MM.1S (cell line): Measurements from ENCODE around the gene EXOC4.

Experiments
- DNase-seq: peaks from one replicate; pipeline ENCODE4 v3.0.0-alpha.2; 2015
- H2AFZ ChIP-seq: fragments of 300-600 bp; sonication (generic); 2 replicates; pipeline ENCODE4 v1.6.0; 2016; ENCODE audit warnings: antibody characterized with exemption, low read length
- H3F3A ChIP-seq: fragments of 300-600 bp; sonication (generic); 2 replicates; pipeline ENCODE4 v1.6.1; 2016; ENCODE audit warnings: mild to moderate bottlenecking, antibody characterized with exemption, low read length, moderate library complexity, mixed read lengths; ENCODE audit not compliant: insufficient read depth
- H3K27ac ChIP-seq: fragments of 300-600 bp; sonication (generic); 2 replicates; pipeline ENCODE4 v1.5.1; 2016; ENCODE audit warnings: mild to moderate bottlenecking, low read length
- H3K27me3 ChIP-seq: fragments of 300-600 bp; sonication (generic); replicated peaks from 2 replicates; pipeline ENCODE4 v1.6.0; 2016; ENCODE audit warnings: low read length; ENCODE audit not compliant: insufficient read depth
- H3K36me3 ChIP-seq: fragments of 300-600 bp; sonication (generic); replicated peaks from 2 replicates; pipeline ENCODE4 v1.6.1; 2016; ENCODE audit warnings: mild to moderate bottlenecking, low read length, mixed read lengths; ENCODE audit not compliant: insufficient read depth
- H3K4me1 ChIP-seq: fragments of 300-600 bp; sonication (generic); 2 replicates; pipeline ENCODE4 v1.6.1; 2016; ENCODE audit warnings: low read length, mixed read lengths
- H3K4me2 ChIP-seq: fragments of 300-600 bp; sonication (generic); 2 replicates; pipeline ENCODE4 v1.6.0; 2016; ENCODE audit warnings: low read depth, low read length
- H3K4me3 ChIP-seq: fragments of 300-600 bp; sonication (generic); 2 replicates; pipeline ENCODE4 v1.5.1; 2016; ENCODE audit warnings: low read length, mixed read lengths
- H3K79me2 ChIP-seq: fragments of 300-600 bp; sonication (generic); 2 replicates; pipeline ENCODE4 v1.6.1; 2016; ENCODE audit warnings: mixed run types, low read length, mixed read lengths
- H3K9ac ChIP-seq: fragments of 300-600 bp; sonication (generic); 2 replicates; pipeline ENCODE4 v1.6.1; 2016; ENCODE audit warnings: low read length, mixed read lengths
- H3K9me2 ChIP-seq: fragments of 300-600 bp; sonication (generic); replicated peaks from 2 replicates; pipeline ENCODE4 v1.6.1; 2016; ENCODE audit warnings: mild to moderate bottlenecking, low read length, mixed read lengths; ENCODE audit not compliant: insufficient read depth
- H3K9me3 ChIP-seq: fragments of 300-600 bp; sonication (generic); replicated peaks from 2 replicates; pipeline ENCODE4 v1.6.1; 2016; ENCODE audit warnings: mild to moderate bottlenecking, low read length, mixed read lengths; ENCODE audit not compliant: insufficient read depth
- H4K20me1 ChIP-seq: fragments of 300-600 bp; sonication (generic); 2 replicates; pipeline ENCODE4 v1.6.1; 2016; ENCODE audit warnings: mild to moderate bottlenecking, low read length, moderate library complexity, mixed read lengths; ENCODE audit not compliant: insufficient read depth
- CTCF ChIP-seq: fragments of 300-600 bp; sonication (generic); IDR thresholded peaks from 2 replicates; pipeline ENCODE4 v1.5.1; 2016; ENCODE audit warnings: antibody characterized with exemption, low read length, mixed read lengths
- EZH2 ChIP-seq: fragments of 300-600 bp; sonication (generic); optimal IDR thresholded peaks from 2 replicates; pipeline ENCODE3; 2017; ENCODE audit warnings: low read depth, mild to moderate bottlenecking, antibody characterized with exemption, low read length, mixed read lengths
- EZH2phosphoT487 ChIP-seq: fragments of 300-600 bp; sonication (generic); IDR thresholded peaks from 2 replicates; pipeline ENCODE4 v1.6.1; 2018; ENCODE audit warnings: antibody characterized with exemption, low read length

The EXOC4 gene

DNA sequence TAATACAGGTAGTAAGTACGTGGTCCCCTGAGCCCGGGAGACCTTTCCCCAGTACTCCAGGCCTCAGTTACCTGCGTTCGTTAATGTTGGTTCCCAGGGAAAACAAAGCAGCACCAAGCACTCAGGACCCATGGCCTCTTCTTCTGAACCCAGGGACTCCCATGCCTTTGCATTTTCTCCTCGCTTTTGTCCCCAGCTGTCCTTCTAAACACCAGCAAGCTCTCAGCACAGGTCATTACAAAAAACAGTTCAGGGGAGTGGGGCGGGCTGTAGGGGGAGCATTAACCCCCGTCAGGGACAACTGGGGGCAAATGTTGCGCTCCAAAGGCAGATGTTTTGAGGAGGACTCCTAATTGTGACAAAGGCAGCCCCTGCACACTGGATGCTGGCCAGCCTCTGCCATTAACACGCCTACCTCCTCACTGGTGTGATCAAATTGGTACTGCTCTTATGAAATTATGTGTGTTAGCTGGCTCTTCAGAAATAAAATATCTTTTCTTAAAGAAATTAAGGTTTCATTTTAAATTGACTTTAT is 793.8 kb downstream of the EXOC4 start:
- Histone ChIP-seq H4K20me1 (no peaks in the 10 kb centered on the region), H3K9ac (no peak overlapping the region), H3K9me2 (no peaks in the 10 kb centered on the region), H3K79me2 (no peaks in the 10 kb centered on the region), H3K4me1 (peaks cover 72% of the 10 kb centered on the region), H3K27me3 (no peaks in the 10 kb centered on the region), H3K36me3 (no peaks in the 10 kb centered on the region), H3F3A (peaks cover 26% of the 10 kb centered on the region), H3K27ac (peak overlapping the region; percentile 70; the same call in 1 of the 2 replicates), H2AFZ (no peak overlapping the region), H3K4me3 (no peak overlapping the region), H3K4me2 (no peak overlapping the region), H3K9me3 (no peaks in the 10 kb centered on the region)
- TF ChIP-seq EZH2 (no peak), CTCF (no peak), EZH2phosphoT487 (no peak)
- DNase-seq, result no peak

DNA sequence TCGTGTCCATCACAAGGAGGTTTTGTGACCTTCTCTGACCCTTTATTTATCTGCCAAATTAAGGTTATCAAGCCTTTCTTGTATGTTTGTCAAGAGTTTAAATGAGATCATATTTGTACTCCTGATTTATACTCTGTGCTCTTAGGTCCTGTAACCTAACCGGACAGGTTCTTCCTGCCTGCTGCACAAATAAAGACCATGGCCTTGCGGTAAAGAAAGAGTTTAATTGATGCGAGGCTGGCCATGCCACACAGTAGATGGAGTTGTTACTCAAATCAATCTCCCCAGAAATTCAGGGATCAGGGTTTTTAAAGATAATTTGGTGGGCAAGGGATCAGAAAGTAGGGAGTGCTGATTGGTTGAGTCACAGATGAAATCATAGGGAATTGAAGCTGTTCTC is 794.8 kb downstream of the EXOC4 start:
- Histone ChIP-seq H3K9me3 (no peaks in the 10 kb centered on the region), H3K9ac (no peak overlapping the region), H3K4me3 (no peak overlapping the region), H3K79me2 (no peaks in the 10 kb centered on the region), H3K4me1 (peaks cover 83% of the 10 kb centered on the region), H3K9me2 (no peaks in the 10 kb centered on the region), H3K27ac (no peak overlapping the region), H3F3A (peaks cover 35% of the 10 kb centered on the region), H2AFZ (no peak overlapping the region), H4K20me1 (no peaks in the 10 kb centered on the region), H3K4me2 (no peak overlapping the region), H3K36me3 (no peaks in the 10 kb centered on the region), H3K27me3 (no peaks in the 10 kb centered on the region)
- TF ChIP-seq EZH2phosphoT487 (no peak), CTCF (no peak), EZH2 (no peak)
- DNase-seq, result no peak

DNA sequence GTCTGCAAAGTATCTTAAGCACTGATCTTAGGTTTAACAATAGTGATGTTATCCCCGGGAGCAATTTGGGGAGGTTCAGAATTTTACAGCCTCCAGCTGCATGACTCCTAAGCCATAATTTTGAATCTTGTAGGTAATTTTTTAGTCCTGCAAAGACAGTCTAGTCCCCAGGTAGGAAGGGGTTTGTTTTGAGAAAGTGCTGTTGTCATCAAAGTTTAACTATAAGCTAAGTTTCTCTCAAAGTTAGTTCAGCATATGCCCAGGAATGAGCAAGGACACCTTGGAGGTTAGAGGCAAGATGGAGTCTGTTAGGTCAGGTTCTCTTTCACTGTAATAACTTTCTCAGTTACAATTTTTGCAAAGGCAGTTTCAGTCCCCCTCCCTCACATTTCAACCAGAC is 795.3 kb downstream of the EXOC4 start:
- peaks cover 36% of the 10 kb centered on the region for H3F3A ChIP-seq
- no peak overlapping the region for H2AFZ ChIP-seq
- H3K27ac ChIP-seq, result no peak overlapping the region
- no peaks in the 10 kb centered on the region for H3K9me3 ChIP-seq
- no peak for DNase-seq
- H3K9me2 ChIP-seq, result no peaks in the 10 kb centered on the region
- H3K4me1 ChIP-seq, result peaks cover 85% of the 10 kb centered on the region
- H3K36me3 ChIP-seq, result no peaks in the 10 kb centered on the region
- no peaks in the 10 kb centered on the region for H3K27me3 ChIP-seq
- no peaks in the 10 kb centered on the region for H3K79me2 ChIP-seq
- H3K9ac ChIP-seq, result no peak overlapping the region
- H3K4me2 ChIP-seq, result no peak overlapping the region
- no peak for TF ChIP-seq CTCF
- no peak for TF ChIP-seq EZH2phosphoT487
- no peak for TF ChIP-seq EZH2
- H3K4me3 ChIP-seq, result no peak overlapping the region
- no peaks in the 10 kb centered on the region for H4K20me1 ChIP-seq
